Aorta (tissue), 5 donors: ENCODE data around the gene GATA3. TPM values are rescaled to one million over a fixed set of nuclear protein-coding genes. Genes with fewer than 3 reads are reported as not detected.

Experiments
- ATAC-seq: fragments of 200-7000 bp; cut with Tn5 transposase; one replicate; pipeline ENCODE4 v1.9.1; 2022; ENCODE audit warnings: moderate library complexity; ENCODE audit not compliant: low FRiP score
- DNase-seq, 2 donors: peaks; one replicate each; pipeline ENCODE4 v3.0.0-alpha.2; 2020
- H3K27ac ChIP-seq, 2 donors: one replicate each; pipeline ENCODE4 v1.5.1; 2013; ENCODE audit warnings: low read length in 2 of 2, mild to moderate bottlenecking in 2 of 2, moderate library complexity in 2 of 2, control low read depth in 1 of 2, inconsistent platforms in 1 of 2, low read depth in 1 of 2
- H3K27me3 ChIP-seq, 2 donors: one replicate each; pipeline ENCODE4 v1.6.1; 2013; ENCODE audit warnings: control low read depth in 1 of 2, low read length in 1 of 2, mild to moderate bottlenecking in 1 of 2, moderate library complexity in 1 of 2; ENCODE audit not compliant: insufficient read depth in 2 of 2, control insufficient read depth in 1 of 2
- H3K36me3 ChIP-seq, 2 donors: one replicate each; pipeline ENCODE4 v1.6.1; 2013; ENCODE audit warnings: control low read depth in 1 of 2, low read length in 1 of 2, mild to moderate bottlenecking in 1 of 2; ENCODE audit not compliant: insufficient read depth in 2 of 2, control insufficient read depth in 1 of 2
- H3K4me1 ChIP-seq, 2 donors: one replicate each; pipeline ENCODE4 v1.6.1; 2013; ENCODE audit warnings: low read length in 2 of 2, control low read depth in 1 of 2, mild to moderate bottlenecking in 1 of 2, moderate library complexity in 1 of 2; ENCODE audit not compliant: insufficient read depth in 2 of 2, control insufficient read depth in 1 of 2
- H3K4me3 ChIP-seq, 2 donors: one replicate each; pipeline ENCODE4 v1.5.1; 2013; ENCODE audit warnings: low read length in 2 of 2, control low read depth in 1 of 2, mild to moderate bottlenecking in 1 of 2
- H3K9me3 ChIP-seq: one replicate; pipeline ENCODE4 v1.6.1; 2013; ENCODE audit warnings: mild to moderate bottlenecking, low read length; ENCODE audit not compliant: control insufficient read depth
- WGBS, 2 donors: extraction: QIAGEN DNeasy Blood & Tissue Kit; methylation state at CpG; one replicate each; pipeline ENCODE4 v1.1.7; 2013; 5-methylcytosine and 5-hydroxymethylcytosine counted together
- intact Hi-C, 2 donors: fragments of 100-400 bp; cut with DNase I; formaldehyde crosslinking; loops; one replicate each; pipeline versions ENCODE4 v1.14.2 to v1.15.0; 2022
- long read RNA-seq, 2 donors: library from polyadenylated mRNA; unstranded; transcript quantifications; one replicate each; pipeline ENCODE4 v2.0.0, GENCODE V29; 2020 to 2021
- polyA plus RNA-seq, 2 donors: library from polyadenylated mRNA; stranded (reverse); fragments of 200-250 nt; gene quantifications; one replicate each; pipeline ENCODE4 v1.2.3, GENCODE V29; 2013
- total RNA-seq, 2 donors: library from RNA; stranded (reverse); fragmentation: NEBNext Ultra II Directional; extraction: Animal tissue kit (Norgen Biotek cat#: 25700); gene quantifications; one replicate each; pipeline ENCODE4 v1.2.1, GENCODE V29; 2021
- donor health status: healthy with polysubstance abuse.
- donor health status: Bipolar disorder and iron deficiency.
- donor health status: DM: no; HTN: no; CAD: no.
- donor health status: DM: no; HTN: no; CAD: no.
- donor health status: DM: yes; HTN: yes; CAD: no.

Gene GATA3
- total RNA-seq (1 to 10 TPM in 1 of 2 donors, under 1 TPM in 1; 0.78 to 2.0 TPM), polyA plus RNA-seq (1 to 10 TPM in 1 of 2 donors, not detected in 1; 1.4 TPM)
- long read RNA-seq, donor 1: 0 reads
- long read RNA-seq, donor 2, partial matches to known transcripts: 1 of 1 reads
- long read RNA-seq, donor 2, other reads (novel, unspliced or antisense): 0 of 1 reads

DNA sequence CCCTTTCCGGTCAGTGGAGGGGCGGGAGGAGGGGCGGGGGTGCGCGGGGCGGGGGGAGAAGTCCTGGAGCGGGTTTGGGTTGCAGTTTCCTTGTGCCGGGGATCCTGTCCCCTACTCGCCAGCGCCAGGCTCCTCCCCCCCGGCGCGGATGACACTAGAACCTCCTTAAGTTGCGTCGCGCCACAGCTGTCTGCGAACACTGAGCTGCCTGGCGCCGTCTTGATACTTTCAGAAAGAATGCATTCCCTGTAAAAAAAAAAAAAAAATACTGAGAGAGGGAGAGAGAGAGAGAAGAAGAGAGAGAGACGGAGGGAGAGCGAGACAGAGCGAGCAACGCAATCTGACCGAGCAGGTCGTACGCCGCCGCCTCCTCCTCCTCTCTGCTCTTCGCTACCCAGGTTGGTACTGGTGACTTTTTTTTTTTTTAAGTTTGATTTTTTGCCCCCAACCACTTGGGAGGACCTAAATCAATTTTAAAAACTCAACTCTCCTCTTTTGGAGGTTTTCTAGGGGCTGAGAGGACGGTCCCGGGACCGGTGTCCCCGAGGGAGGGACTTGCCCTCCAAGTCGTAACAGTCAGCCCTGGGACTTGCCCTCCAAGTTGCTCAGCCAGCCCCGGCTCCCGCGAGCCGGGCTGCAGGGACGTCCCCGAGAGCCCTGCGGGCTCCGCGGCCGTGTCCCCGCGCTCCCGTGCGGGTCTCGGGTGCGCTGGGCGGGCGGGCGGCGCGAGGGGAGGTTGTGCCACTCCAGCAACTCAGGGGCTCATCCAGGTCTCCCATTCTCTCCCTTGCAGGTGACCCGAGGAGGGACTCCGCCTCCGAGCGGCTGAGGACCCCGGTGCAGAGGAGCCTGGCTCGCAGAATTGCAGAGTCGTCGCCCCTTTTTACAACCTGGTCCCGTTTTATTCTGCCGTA is at the start of gene GATA3:
TSS of gene GATA3 (plus strand) at position 195 of the 914 bp plus-strand sequence. CDS start 968 bp downstream, outside the sequence.
- Histone ChIP-seq H3K27ac (no peak within 1 kb of the TSS), H3K27me3 (no peaks in the 10 kb centered on the region), H3K9me3 (no peaks in the 10 kb centered on the region), H3K36me3 (no peaks in the 10 kb centered on the region), H3K4me1 (no peaks in the 10 kb centered on the region), H3K4me3 (peak within 1 kb of the TSS; percentile 19 to 29)
- WGBS, 2 donors: 3 to 4% methylated on average over 47 to 65 of the region's 65 CpGs
- ATAC-seq (no peak), DNase-seq (peak; percentile 69 to 72)
- intact Hi-C loops: no loop called here

DNA sequence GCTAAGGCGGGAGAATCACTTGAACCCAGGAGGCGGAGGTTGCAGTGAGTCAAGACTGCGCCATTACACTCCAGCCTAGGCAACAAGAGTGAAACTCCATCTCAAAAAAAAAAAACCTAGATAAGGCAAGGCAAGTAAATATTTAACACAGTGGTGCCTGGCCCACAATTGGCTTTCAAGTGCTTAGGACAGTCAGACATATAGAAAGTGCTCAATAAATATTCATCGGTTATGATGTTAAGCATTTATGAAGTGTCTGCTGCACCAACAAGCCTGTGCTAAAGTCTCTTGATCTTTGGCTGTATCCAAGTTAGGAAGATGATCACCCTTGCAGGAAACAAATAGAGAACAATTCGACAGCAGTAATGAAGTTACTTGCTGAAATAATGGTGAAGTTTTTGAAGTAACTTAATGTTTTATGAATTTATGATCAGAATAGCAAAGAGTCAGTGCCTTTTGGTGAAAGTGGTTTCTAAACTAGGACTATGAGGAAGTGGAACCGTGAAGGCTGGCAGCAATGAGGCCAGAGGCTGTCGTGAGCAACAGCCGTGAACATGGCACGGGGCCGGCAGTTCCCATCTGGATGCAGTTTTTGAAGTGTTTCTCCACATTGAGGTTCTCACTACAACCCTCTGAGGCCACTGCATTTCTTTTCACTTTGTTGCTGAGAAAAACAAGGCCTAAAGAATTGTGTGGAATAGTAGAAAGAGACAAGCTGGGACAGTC is 48.1 kb upstream of the GATA3 start:
- Histone ChIP-seq H3K9me3 (no peaks in the 10 kb centered on the region), H3K4me3 (no peak overlapping the region), H3K36me3 (no peaks in the 10 kb centered on the region), H3K27me3 (no peaks in the 10 kb centered on the region), H3K27ac (no peak overlapping the region), H3K4me1 (no peaks in the 10 kb centered on the region)
- intact Hi-C loops: no loop called here
- WGBS, 2 donors: 92 to 93% methylated on average over 10 of the region's 10 CpGs
- ATAC-seq: no peak
- DNase-seq: no peak

DNA sequence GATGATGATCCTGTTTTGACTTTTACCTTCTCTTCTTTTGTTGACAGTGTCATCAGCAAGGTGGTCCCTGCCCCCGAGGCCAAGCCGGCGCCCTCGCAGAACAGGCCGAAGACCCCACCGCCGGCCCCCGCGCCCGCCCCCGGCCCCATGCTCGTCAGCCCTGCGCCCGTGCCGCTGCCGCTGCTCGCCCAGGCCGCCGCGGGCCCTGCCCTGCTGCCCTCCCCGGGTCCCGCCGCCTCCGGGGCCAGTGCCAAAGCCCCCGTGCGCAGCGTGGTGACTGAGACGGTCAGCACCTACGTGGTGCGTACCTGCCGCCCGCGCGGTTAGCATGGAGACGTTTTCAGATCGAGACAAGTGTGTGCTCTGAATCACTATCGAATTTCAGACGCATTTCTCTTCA is 45.5 kb upstream of the GATA3 start:
- no peaks in the 10 kb centered on the region for H3K27me3 ChIP-seq
- no peaks in the 10 kb centered on the region for H3K9me3 ChIP-seq
- no peaks in the 10 kb centered on the region for H3K4me1 ChIP-seq
- DNase-seq: no peak
- intact Hi-C loops: no loop called here
- no peak overlapping the region for H3K27ac ChIP-seq
- H3K36me3 ChIP-seq: peaks cover 0 to 3% of the 10 kb centered on the region in 2 donors
- ATAC-seq: no peak
- WGBS, 2 donors: 97 to 98% methylated on average over 38 of the region's 38 CpGs
- no peak overlapping the region for H3K4me3 ChIP-seq

DNA sequence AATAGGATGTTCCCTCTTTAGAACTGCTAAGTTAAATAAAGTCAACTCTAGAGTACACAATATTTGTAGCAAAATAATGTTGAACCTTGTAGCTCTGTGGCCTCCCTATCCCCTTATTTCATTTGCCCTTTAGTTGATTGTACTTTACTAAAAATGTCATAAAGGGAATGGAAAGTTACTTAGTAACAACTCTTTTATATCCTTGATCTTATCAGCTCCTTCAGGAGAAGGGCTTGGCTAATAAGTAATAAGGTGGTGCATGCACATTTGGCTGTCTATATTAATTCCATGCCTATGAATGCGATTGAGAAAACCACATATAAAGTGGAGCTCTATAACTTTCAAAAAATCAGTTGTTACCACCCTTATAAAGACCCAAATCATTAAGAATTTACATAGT is 41.5 kb upstream of the GATA3 start:
- Histone ChIP-seq H3K36me3 (peaks cover 0 to 7% of the 10 kb centered on the region in 2 donors), H3K4me1 (no peaks in the 10 kb centered on the region), H3K27ac (no peak overlapping the region), H3K4me3 (no peak overlapping the region), H3K27me3 (no peaks in the 10 kb centered on the region), H3K9me3 (no peaks in the 10 kb centered on the region)
- intact Hi-C loops: no loop called here
- DNase-seq: no peak
- WGBS, 2 donors: 99 to 100% methylated on average over 1 of the region's 1 CpG
- no peak for ATAC-seq

DNA sequence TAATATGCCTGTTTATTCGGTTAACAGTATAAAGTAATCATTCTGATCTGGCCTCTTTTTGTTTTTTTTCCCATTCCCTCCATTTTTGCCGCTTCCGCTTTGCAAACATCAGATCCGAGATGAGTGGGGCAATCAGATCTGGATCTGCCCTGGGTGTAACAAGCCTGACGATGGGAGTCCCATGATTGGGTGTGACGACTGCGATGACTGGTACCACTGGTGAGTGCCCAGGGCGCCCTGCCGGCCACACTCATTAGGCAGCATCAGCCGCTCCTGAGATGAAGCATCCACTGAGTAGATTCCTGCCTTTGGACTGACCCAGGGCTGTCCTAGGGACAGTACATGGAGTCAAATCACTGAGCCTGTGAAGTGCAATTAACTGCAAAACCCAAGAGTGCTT is 40.9 kb upstream of the GATA3 start:
- WGBS, 2 donors: 97 to 98% methylated on average over 10 of the region's 10 CpGs
- ATAC-seq (no peak), DNase-seq (no peak)
- Histone ChIP-seq H3K27ac (no peak overlapping the region), H3K27me3 (no peaks in the 10 kb centered on the region), H3K9me3 (no peaks in the 10 kb centered on the region), H3K4me3 (no peak overlapping the region), H3K36me3 (peaks cover 0 to 7% of the 10 kb centered on the region in 2 donors), H3K4me1 (no peaks in the 10 kb centered on the region)
- intact Hi-C loops: no loop called here

DNA sequence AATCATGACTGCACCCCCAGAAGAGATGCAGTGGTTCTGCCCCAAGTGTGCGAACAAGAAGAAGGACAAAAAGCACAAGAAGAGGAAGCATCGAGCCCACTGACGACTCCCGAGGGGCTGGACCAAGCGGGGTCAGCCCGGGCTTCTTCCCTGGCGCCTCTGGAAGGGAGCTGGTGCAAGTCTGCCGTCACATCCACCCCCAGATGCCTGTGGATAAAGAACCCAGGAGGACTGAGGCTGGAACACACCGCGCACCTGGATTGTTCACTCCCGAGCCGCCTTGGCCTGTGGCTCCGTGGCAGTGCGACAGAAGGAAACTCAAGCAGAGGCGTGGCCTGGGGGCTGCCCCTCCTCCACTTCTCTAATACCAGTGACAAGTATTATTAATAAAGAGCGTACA is 39.8 kb upstream of the GATA3 start:
- H3K9me3 ChIP-seq: no peaks in the 10 kb centered on the region
- no peaks in the 10 kb centered on the region for H3K27me3 ChIP-seq
- DNase-seq: no peak
- intact Hi-C loops: no loop called here
- WGBS, 2 donors: 95% methylated on average over 16 of the region's 16 CpGs
- no peak overlapping the region for H3K27ac ChIP-seq
- no peak overlapping the region for H3K4me3 ChIP-seq
- ATAC-seq: no peak
- H3K36me3 ChIP-seq: peaks cover 0 to 7% of the 10 kb centered on the region in 2 donors
- no peaks in the 10 kb centered on the region for H3K4me1 ChIP-seq

DNA sequence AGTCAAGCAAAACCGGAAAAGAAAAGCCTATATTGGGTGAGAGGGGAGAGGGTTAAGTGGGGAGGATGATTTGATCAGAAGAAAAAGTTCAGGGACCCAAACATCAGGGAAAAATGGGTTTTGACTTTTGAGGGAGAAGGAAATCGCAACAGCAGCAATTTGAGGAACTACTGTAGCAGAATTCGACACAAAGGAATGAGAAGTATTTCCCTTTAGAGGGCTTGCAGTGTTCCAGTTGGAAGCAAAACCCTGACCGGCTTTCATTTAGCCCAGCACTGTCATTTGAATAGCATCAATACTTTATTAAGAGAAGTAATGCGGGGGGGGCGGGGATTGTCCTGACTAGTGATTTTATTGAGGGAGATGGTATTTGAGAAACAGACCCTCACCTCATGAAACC is 37.2 kb upstream of the GATA3 start:
- ATAC-seq (no peak), DNase-seq (no peak)
- WGBS, 2 donors: 34 to 40% methylated on average over 6 of the region's 6 CpGs
- intact Hi-C loops: no loop called here
- Histone ChIP-seq H3K4me1 (no peaks in the 10 kb centered on the region), H3K27me3 (peaks cover 0 to 2% of the 10 kb centered on the region in 2 donors), H3K36me3 (peaks cover 0 to 7% of the 10 kb centered on the region in 2 donors), H3K27ac (no peak overlapping the region), H3K4me3 (no peak overlapping the region), H3K9me3 (no peaks in the 10 kb centered on the region)

DNA sequence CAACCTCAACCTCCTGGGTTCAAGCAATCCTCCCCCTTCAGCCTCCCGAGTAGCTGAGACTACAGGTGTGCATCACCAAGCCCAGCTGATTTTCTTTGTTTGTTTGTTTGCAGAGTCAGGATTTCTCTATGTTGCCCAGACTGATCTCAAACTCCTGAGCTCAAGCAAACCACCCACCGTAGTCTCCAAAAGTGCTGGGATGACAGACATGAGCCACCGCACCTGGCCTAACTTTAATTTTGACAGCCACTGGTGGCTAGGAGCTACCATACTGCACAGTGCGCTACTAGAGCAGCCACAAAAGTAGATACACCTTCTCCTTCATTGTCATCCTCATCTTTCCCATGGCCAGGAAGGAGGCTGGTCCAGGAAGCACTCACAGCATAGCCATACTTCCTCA is 31.2 kb upstream of the GATA3 start:
- Histone ChIP-seq H3K27ac (no peak overlapping the region), H3K36me3 (no peaks in the 10 kb centered on the region), H3K27me3 (peaks cover 0 to 2% of the 10 kb centered on the region in 2 donors), H3K9me3 (peaks cover 2% of the 10 kb centered on the region), H3K4me1 (no peaks in the 10 kb centered on the region), H3K4me3 (no peak overlapping the region)
- DNase-seq (no peak), ATAC-seq (no peak)
- 80 to 95% methylated on average over 4 of the region's 4 CpGs for WGBS, 2 donors
- intact Hi-C loops: no loop called here
